ENCODE measurements around the gene ZNF573.

The ZNF573 gene

DNA sequence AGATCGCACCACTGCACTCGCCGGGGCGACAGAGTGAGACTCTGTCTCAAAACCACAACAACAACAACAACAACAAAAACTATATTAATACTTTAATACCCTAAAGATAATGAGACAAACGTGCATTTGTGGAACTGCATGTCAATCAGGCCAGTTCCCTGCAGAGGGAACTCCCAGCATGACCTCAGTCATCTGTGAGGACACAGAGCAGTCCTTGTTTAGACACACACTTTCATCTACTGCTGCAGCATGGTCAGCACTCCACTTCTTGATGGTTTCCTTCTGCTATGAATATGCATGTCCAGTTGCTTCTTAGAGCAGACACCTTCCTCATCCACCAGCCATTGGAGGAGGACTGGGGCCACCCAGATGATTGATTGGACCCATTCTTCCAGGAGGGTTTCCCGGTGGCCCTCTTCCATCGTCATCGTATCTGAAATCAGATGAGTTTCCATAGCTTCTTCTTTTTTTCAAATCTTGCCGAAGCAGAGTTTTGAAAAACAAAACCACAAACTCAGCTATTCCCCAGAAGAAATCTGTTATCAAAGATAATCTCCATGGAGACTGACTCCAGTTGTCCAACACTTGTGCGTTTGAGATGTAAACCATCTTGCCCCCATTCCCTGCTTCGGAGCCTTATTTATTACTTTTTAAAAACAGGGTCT lies 86.3 kb downstream of the ZNF573 start:
- H3K36me3 ChIP-seq: peaks cover 10 to 24% (median 19%) of the 10 kb centered on the region in 3 donors
- H3K27ac ChIP-seq: no peak overlapping the region
- TF ChIP-seq, protein P1, sequence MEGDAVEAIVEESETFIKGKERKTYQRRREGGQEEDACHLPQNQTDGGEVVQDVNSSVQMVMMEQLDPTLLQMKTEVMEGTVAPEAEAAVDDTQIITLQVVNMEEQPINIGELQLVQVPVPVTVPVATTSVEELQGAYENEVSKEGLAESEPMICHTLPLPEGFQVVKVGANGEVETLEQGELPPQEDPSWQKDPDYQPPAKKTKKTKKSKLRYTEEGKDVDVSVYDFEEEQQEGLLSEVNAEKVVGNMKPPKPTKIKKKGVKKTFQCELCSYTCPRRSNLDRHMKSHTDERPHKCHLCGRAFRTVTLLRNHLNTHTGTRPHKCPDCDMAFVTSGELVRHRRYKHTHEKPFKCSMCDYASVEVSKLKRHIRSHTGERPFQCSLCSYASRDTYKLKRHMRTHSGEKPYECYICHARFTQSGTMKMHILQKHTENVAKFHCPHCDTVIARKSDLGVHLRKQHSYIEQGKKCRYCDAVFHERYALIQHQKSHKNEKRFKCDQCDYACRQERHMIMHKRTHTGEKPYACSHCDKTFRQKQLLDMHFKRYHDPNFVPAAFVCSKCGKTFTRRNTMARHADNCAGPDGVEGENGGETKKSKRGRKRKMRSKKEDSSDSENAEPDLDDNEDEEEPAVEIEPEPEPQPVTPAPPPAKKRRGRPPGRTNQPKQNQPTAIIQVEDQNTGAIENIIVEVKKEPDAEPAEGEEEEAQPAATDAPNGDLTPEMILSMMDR (IDR thresholded peaks at IDR 0.05): no peak
- DNase-seq: no peak
- peaks cover 0 to 7% (median 4%) of the 10 kb centered on the region in 3 donors for H3K9me3 ChIP-seq
- H3K4me3 ChIP-seq: no peak overlapping the region
- peaks cover 0 to 7% (median 0%) of the 10 kb centered on the region in 4 donors for H3K4me1 ChIP-seq
- no peaks in the 10 kb centered on the region for H3K27me3 ChIP-seq
- intact Hi-C loops (cut with DNase I; ENCODE audit: low total_unique reads): no loop called here

DNA sequence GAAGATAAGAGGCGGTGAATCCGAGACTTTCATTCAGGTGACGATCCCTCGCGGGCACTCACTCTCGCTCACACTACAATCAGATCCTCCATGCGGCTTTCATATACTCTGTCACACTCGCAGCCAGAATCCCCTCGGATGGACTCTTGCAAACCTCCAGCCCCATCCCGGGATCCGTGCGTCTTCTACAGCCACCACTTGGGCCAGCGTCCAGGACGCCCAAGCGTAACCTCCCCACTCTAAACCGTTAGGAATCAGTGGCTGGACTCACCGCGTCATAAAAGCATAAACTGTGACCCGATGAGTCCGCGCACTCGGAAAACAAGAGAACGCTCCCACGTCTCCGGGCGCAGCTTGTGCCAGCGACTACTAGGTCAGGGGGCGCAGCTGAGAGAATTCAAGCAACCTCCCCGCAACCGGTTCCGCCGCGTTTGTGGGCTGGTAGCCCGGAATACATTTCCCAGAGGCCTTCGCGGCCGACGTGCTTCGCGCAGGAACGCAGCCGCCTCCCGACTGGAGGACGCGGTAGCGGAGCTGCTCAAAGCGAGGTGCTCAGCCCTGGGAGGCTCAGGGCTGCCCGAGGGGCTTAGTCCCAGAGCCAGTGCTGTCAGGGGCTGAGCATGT lies 87.4 kb downstream of the ZNF573 start:
- Histone ChIP-seq H3K4me1 (peaks cover 0 to 7% (median 0%) of the 10 kb centered on the region in 4 donors), H3K4me3 (peak overlapping the region; percentile 67 to 69), H3K9me3 (peaks cover 0 to 7% (median 2%) of the 10 kb centered on the region in 3 donors), H3K36me3 (peaks cover 8 to 18% (median 10%) of the 10 kb centered on the region in 3 donors), H3K27ac (peak overlapping the region; percentile 82 to 89), H3K27me3 (no peaks in the 10 kb centered on the region)
- intact Hi-C loops (cut with DNase I; ENCODE audit: low total_unique reads): no loop called here
- TF ChIP-seq, protein P1 (IDR thresholded peaks at IDR 0.05): no peak
- DNase-seq: peak; percentile 78 to 86

All from tibial artery (tissue), 4 donors.